Measurements from ENCODE around the gene ZBTB20.
A peak's percentile ranks its signal among the peaks of the same experiment; 100 is the strongest.

The ZBTB20 gene

DNA sequence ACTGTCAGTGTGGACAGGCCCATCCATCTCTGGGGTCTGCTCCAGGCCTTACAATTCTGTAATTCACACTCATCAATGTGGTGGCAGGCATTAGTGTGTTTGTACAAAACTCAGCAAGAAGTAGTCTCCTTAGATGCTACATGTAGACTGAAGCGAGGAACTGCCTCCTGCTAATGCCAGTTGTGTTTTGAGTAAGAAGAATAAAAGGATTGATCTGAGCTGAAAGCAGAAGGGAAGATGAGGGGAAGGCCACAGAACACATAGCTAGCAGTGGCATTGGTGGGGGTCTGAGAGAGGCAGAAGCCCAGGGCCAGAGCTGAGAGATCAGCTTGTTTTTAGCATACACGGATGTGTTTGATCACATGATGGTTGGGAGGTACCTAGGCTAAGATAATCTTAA is 709.2 kb downstream of the ZBTB20 start:
- TF ChIP-seq EZH2phosphoT487 (IDR thresholded peaks at IDR 0.05; ENCODE audit: low read depth), result no peak
- TF ChIP-seq, protein P1, sequence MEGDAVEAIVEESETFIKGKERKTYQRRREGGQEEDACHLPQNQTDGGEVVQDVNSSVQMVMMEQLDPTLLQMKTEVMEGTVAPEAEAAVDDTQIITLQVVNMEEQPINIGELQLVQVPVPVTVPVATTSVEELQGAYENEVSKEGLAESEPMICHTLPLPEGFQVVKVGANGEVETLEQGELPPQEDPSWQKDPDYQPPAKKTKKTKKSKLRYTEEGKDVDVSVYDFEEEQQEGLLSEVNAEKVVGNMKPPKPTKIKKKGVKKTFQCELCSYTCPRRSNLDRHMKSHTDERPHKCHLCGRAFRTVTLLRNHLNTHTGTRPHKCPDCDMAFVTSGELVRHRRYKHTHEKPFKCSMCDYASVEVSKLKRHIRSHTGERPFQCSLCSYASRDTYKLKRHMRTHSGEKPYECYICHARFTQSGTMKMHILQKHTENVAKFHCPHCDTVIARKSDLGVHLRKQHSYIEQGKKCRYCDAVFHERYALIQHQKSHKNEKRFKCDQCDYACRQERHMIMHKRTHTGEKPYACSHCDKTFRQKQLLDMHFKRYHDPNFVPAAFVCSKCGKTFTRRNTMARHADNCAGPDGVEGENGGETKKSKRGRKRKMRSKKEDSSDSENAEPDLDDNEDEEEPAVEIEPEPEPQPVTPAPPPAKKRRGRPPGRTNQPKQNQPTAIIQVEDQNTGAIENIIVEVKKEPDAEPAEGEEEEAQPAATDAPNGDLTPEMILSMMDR (IDR thresholded peaks at IDR 0.05; ENCODE audit: low read depth, low read length), result no peak
- no peaks in the 10 kb centered on the region for H3K9me3 ChIP-seq (ENCODE audit: insufficient read depth, low read length)
- H3K27ac ChIP-seq (ENCODE audit: low read length), result peak overlapping the region; percentile 79
- no peaks in the 10 kb centered on the region for H3K79me2 ChIP-seq (ENCODE audit: low read length)
- H3K4me3 ChIP-seq (ENCODE audit: low read length), result peak overlapping the region; percentile 27
- H3K36me3 ChIP-seq (replicated peaks; ENCODE audit: low read depth, low read length), result no peaks in the 10 kb centered on the region
- peaks cover 10% of the 10 kb centered on the region; the same call in 1 of the 2 replicates for H3K27me3 ChIP-seq (ENCODE audit: low read depth, low read length)
- H2AFZ ChIP-seq (ENCODE audit: low read depth, low read length), result no peak overlapping the region
- H3K4me2 ChIP-seq (ENCODE audit: low read length), result peak overlapping the region; percentile 60
- peak overlapping the region; percentile 17; the same call in 1 of the 2 replicates for H3K9ac ChIP-seq (ENCODE audit: low read length)
- H4K20me1 ChIP-seq (ENCODE audit: insufficient read depth, low read length), result no peaks in the 10 kb centered on the region
- H3K4me1 ChIP-seq (ENCODE audit: low read length), result peaks cover 53% of the 10 kb centered on the region

DNA sequence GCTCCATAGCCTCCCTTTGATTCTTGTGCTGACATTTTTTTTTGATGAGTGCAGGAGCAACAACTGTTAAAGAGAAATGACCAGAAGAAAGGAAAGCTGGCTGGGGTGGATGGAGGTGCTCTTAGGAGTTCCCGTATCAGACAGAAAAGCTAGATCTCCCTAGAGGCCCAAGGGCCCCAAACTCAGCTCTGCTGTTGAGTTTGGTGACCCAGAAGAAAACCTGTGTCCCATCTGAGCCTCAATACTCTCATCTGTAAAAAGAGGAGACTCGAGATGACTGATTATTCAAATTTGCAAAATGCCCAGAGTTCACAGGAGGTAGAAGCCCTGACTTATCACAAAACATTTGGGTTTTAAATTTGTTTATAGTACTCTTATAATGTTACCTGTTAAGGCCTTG is 710.9 kb downstream of the ZBTB20 start:
- peak overlapping the region; percentile 56 for H3K27ac ChIP-seq (ENCODE audit: low read length)
- peaks cover 4% of the 10 kb centered on the region; the same call in 1 of the 2 replicates for H3K27me3 ChIP-seq (ENCODE audit: low read depth, low read length)
- H3K9me3 ChIP-seq (ENCODE audit: insufficient read depth, low read length), result no peaks in the 10 kb centered on the region
- H3K79me2 ChIP-seq (ENCODE audit: low read length), result no peaks in the 10 kb centered on the region
- TF ChIP-seq, protein P1 (IDR thresholded peaks at IDR 0.05; ENCODE audit: low read depth, low read length), result no peak
- TF ChIP-seq EZH2phosphoT487 (IDR thresholded peaks at IDR 0.05; ENCODE audit: low read depth), result no peak
- no peaks in the 10 kb centered on the region for H4K20me1 ChIP-seq (ENCODE audit: insufficient read depth, low read length)
- H3K4me3 ChIP-seq (ENCODE audit: low read length), result no peak overlapping the region
- no peak overlapping the region for H2AFZ ChIP-seq (ENCODE audit: low read depth, low read length)
- peak overlapping the region; percentile 56 for H3K4me2 ChIP-seq (ENCODE audit: low read length)
- no peaks in the 10 kb centered on the region for H3K36me3 ChIP-seq (replicated peaks; ENCODE audit: low read depth, low read length)
- H3K4me1 ChIP-seq (ENCODE audit: low read length), result peaks cover 53% of the 10 kb centered on the region
- no peak overlapping the region for H3K9ac ChIP-seq (ENCODE audit: low read length)

GRCh38 chr3:114435386-114436115 is 711.5 kb downstream of the ZBTB20 start:
- no peak overlapping the region for H3K9ac ChIP-seq (ENCODE audit: low read length)
- no peak overlapping the region for H3K4me3 ChIP-seq (ENCODE audit: low read length)
- no peak overlapping the region for H2AFZ ChIP-seq (ENCODE audit: low read depth, low read length)
- H3K36me3 ChIP-seq (replicated peaks; ENCODE audit: low read depth, low read length), result no peaks in the 10 kb centered on the region
- H4K20me1 ChIP-seq (ENCODE audit: insufficient read depth, low read length), result no peaks in the 10 kb centered on the region
- H3K27ac ChIP-seq (ENCODE audit: low read length), result peak overlapping the region; percentile 56
- TF ChIP-seq, protein P1 (IDR thresholded peaks at IDR 0.05; ENCODE audit: low read depth, low read length), result no peak
- TF ChIP-seq EZH2phosphoT487 (IDR thresholded peaks at IDR 0.05; ENCODE audit: low read depth), result no peak
- H3K9me3 ChIP-seq (ENCODE audit: insufficient read depth, low read length), result no peaks in the 10 kb centered on the region
- H3K4me1 ChIP-seq (ENCODE audit: low read length), result peaks cover 55% of the 10 kb centered on the region
- H3K4me2 ChIP-seq (ENCODE audit: low read length), result peak overlapping the region; percentile 56
- H3K79me2 ChIP-seq (ENCODE audit: low read length), result no peaks in the 10 kb centered on the region
- H3K27me3 ChIP-seq (ENCODE audit: low read depth, low read length), result peaks cover 4% of the 10 kb centered on the region; the same call in 1 of the 2 replicates

DNA sequence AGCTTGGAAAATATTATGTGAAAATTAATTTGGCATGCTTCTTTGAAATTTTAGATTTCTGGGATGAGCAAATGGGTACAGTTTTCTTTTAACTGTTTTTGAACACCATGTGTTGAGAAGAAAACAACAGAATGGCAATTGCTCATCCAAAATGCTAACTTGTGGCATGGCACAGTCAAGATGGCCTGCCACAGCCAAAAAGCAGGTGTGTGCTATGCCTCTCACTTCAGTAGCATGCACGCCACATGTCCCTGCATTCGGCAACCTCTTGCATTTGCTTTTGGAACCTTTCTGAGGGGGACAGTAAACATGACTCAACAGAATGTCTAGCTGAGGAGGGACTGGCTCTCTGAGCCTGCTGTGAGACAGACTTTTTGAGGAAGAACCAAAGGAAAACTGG is 714.8 kb downstream of the ZBTB20 start:
- no peaks in the 10 kb centered on the region for H3K79me2 ChIP-seq (ENCODE audit: low read length)
- H3K4me3 ChIP-seq (ENCODE audit: low read length), result no peak overlapping the region
- no peak overlapping the region for H2AFZ ChIP-seq (ENCODE audit: low read depth, low read length)
- no peak overlapping the region for H3K9ac ChIP-seq (ENCODE audit: low read length)
- H3K4me1 ChIP-seq (ENCODE audit: low read length), result peaks cover 65% of the 10 kb centered on the region
- H3K36me3 ChIP-seq (replicated peaks; ENCODE audit: low read depth, low read length), result no peaks in the 10 kb centered on the region
- H3K9me3 ChIP-seq (ENCODE audit: insufficient read depth, low read length), result no peaks in the 10 kb centered on the region
- no peak overlapping the region for H3K4me2 ChIP-seq (ENCODE audit: low read length)
- no peaks in the 10 kb centered on the region for H4K20me1 ChIP-seq (ENCODE audit: insufficient read depth, low read length)
- no peaks in the 10 kb centered on the region for H3K27me3 ChIP-seq (ENCODE audit: low read depth, low read length)
- no peak for TF ChIP-seq EZH2phosphoT487 (IDR thresholded peaks at IDR 0.05; ENCODE audit: low read depth)
- TF ChIP-seq, protein P1 (IDR thresholded peaks at IDR 0.05; ENCODE audit: low read depth, low read length), result no peak
- H3K27ac ChIP-seq (ENCODE audit: low read length), result no peak overlapping the region

Measured in OCI-LY3 (cell line).